Common myeloid progenitor, CD34-positive (primary cell): ENCODE data around the gene PLB1.

Experiments used
- CTCF ChIA-PET: fragments of 350-600 bp; sonication (Branson Sonifier 250); formaldehyde crosslinking; loops from one replicate; lab custom pipeline; 2021; ENCODE audit warnings: antibody characterized with exemption; lab: Charles Lee
- POLR2A ChIA-PET: fragments of 350-600 bp; sonication (Branson Sonifier 250); formaldehyde crosslinking; loops from one replicate; lab custom pipeline; 2021; ENCODE audit warnings: antibody characterized with exemption; lab: Charles Lee
- DNase-seq, 3 donors: peaks; one replicate each; pipeline versions ENCODE4 v3.0.0 to v3.0.0-alpha.2; 2013
- H3K27ac ChIP-seq, 2 experiments: 1 replicate in 1 of 2; 2 replicates in 1 of 2; pipeline ENCODE4 v1.7.0; 2013; ENCODE audit warnings: inconsistent platforms in 2 of 2, low read length in 2 of 2, mild to moderate bottlenecking in 2 of 2, low read depth in 1 of 2, moderate library complexity in 1 of 2; ENCODE audit not compliant: severe bottlenecking in 2 of 2, insufficient read depth in 1 of 2, poor library complexity in 1 of 2
- H3K27me3 ChIP-seq, 5 experiments: replicated peaks in 2 of 5; 1 replicate in 3 of 5; 2 replicates in 2 of 5; pipeline versions ENCODE4 v1.6.1 to v1.7.0; 2013; ENCODE audit warnings: low read length in 4 of 5, mild to moderate bottlenecking in 2 of 5, moderate library complexity in 2 of 5, inconsistent platforms in 1 of 5; ENCODE audit not compliant: insufficient read depth in 5 of 5, control insufficient read depth in 4 of 5
- H3K36me3 ChIP-seq, 4 experiments: 1 replicate in 2 of 4; 2 replicates in 2 of 4; pipeline versions ENCODE4 v1.6.1 to v1.7.0; 2013; ENCODE audit warnings: low read length in 3 of 4, control low read depth in 1 of 4, mild to moderate bottlenecking in 1 of 4; ENCODE audit not compliant: control insufficient read depth in 4 of 4, insufficient read depth in 4 of 4
- H3K4me1 ChIP-seq, 4 experiments: 1 replicate in 3 of 4; 2 replicates in 1 of 4; pipeline versions ENCODE4 v1.6.1 to v1.7.1; 2013; ENCODE audit warnings: low read length in 3 of 4, mild to moderate bottlenecking in 3 of 4, control low read depth in 1 of 4, inconsistent platforms in 1 of 4, moderate library complexity in 1 of 4; ENCODE audit not compliant: control insufficient read depth in 4 of 4, insufficient read depth in 4 of 4; ENCODE audit errors: control extremely low read depth in 1 of 4
- H3K4me3 ChIP-seq, 7 experiments: 1 replicate in 4 of 7; 2 replicates in 3 of 7; pipeline versions ENCODE4 v1.5.1 to v1.7.0; 2013; ENCODE audit warnings: mild to moderate bottlenecking in 7 of 7, low read length in 6 of 7, moderate library complexity in 6 of 7, inconsistent platforms in 2 of 7, low read depth in 2 of 7, control low read depth in 1 of 7; ENCODE audit not compliant: insufficient read depth in 4 of 7, control insufficient read depth in 1 of 7; ENCODE audit errors: extremely low read depth in 1 of 7
- H3K9me3 ChIP-seq, 5 experiments: 1 replicate in 4 of 5; 2 replicates in 1 of 5; pipeline versions ENCODE4 v1.6.1 to v1.7.1; 2013; ENCODE audit warnings: low read length in 4 of 5, mild to moderate bottlenecking in 2 of 5, inconsistent platforms in 1 of 5, low read depth in 1 of 5, moderate library complexity in 1 of 5; ENCODE audit not compliant: control insufficient read depth in 4 of 5, insufficient read depth in 2 of 5; ENCODE audit errors: control extremely low read depth in 1 of 5
- WGBS: methylation state at CpG from one replicate; pipeline ENCODE4 v1.1.5; 2013; ENCODE audit not compliant: insufficient coverage; 5-methylcytosine and 5-hydroxymethylcytosine counted together

Gene PLB1

DNA sequence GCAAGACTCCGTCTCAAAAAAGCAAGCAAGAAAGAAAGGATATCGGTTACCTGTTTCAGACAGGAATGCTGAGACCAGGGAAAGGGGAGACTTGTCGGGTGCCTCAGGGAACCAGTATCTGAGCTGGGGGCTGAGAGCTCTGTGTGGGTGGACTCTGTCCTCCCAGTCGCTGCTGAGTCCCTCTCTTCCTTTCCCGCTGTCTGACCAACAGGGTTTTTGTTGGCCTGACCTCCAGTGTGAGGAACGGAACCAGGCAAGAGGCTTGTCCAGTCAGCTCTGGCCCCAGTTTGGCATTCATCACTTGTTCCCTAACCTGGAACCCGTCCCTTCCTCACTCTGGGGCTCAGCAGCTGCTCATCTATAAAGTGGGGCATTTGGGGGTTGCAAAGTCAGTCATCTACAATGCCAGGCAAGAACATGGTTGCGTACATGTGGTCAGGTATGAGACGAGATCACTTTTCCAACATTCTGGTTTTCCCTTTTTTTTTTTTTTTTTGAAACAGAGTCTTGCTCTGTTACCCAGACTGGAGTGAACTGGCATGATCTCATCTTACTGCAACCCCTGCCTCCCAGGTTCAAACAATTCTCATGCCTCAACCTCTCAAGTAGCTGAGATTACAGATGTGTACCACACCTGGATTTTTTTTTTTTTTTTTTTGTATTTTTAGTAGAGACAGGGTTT lies 116.4 kb downstream of the PLB1 start:
- POLR2A ChIA-PET, result interaction anchor here (1.3 kb wide), 1 partner anchor 9 kb away, joined by 4 read pairs; no protein-coding TSS in a partner anchor
- no peak overlapping the region for H3K27ac ChIP-seq
- CTCF ChIA-PET, result interaction anchor here (1.0 to 4.1 kb wide), 8 partner anchors 8 to 46 kb away, joined by 3 to 28 read pairs (median 3); no protein-coding TSS in a partner anchor

GRCh38 chr2:28613186-28613585 lies 117.3 kb downstream of the PLB1 start:
- Histone ChIP-seq H3K4me1 (peaks cover 0 to 25% (median 19%) of the 10 kb centered on the region in 4 experiments), H3K4me3 (no peak overlapping the region), H3K36me3 (no peaks in the 10 kb centered on the region), H3K27ac (peak overlapping the region; percentile 7 to 8), H3K9me3 (no peaks in the 10 kb centered on the region), H3K27me3 (no peaks in the 10 kb centered on the region)
- CTCF ChIA-PET, result interaction anchor here (1.0 to 4.1 kb wide), 5 partner anchors 9 to 47 kb away, joined by 3 to 28 read pairs (median 3); no protein-coding TSS in a partner anchor
- 21% methylated on average over 2 of the region's 2 CpGs for whole genome bisulfite sequencing
- POLR2A ChIA-PET, result no interaction called here
- DNase-seq, result no peak

More for the DNA sequence above, 116.4 kb downstream of the PLB1 start:
- Histone ChIP-seq H3K36me3 (no peaks in the 10 kb centered on the region), H3K4me3 (no peak overlapping the region), H3K27me3 (no peaks in the 10 kb centered on the region), H3K4me1 (peaks cover 0 to 20% (median 13%) of the 10 kb centered on the region in 4 experiments), H3K9me3 (no peaks in the 10 kb centered on the region)
- WGBS, result 98% methylated on average over 8 of the region's 9 CpGs
- DNase-seq, result no peak

GRCh38 chr2:28613633-28614501 lies 118.0 kb downstream of the PLB1 start:
- no peak for DNase-seq
- Histone ChIP-seq H3K4me1 (peaks cover 0 to 30% (median 16%) of the 10 kb centered on the region in 4 experiments), H3K27me3 (no peaks in the 10 kb centered on the region), H3K27ac (peak overlapping the region in 1 of 2 experiments; percentile 7), H3K4me3 (no peak overlapping the region), H3K9me3 (no peaks in the 10 kb centered on the region), H3K36me3 (no peaks in the 10 kb centered on the region)
- POLR2A ChIA-PET, result no interaction called here
- CTCF ChIA-PET, result interaction anchor here (2.5 to 4.4 kb wide), 3 partner anchors 8 to 19 kb away, joined by 12 to 31 read pairs (median 28); no protein-coding TSS in a partner anchor
- WGBS, result 100% methylated on average over 5 of the region's 11 CpGs

DNA sequence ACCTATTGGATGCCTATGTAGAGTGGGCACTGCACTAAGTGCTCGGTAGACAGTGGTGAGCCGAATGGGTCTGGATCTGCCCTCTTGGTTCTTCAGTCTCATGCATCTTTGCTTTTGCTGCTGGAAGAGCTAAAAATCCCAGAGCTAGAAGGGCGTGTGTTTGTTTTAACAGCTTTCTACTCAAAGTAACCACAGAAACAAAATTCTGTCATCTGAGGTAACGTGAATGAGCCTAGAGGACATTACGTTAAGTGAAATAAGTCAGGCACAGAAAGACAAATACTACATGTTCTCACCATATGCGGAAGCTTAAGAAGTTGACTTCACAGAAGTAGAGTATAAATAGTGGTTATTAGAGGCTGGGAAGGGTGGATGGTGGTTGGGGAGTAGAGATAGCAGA lies 119.8 kb downstream of the PLB1 start:
- ChIA-PET CTCF (interaction anchor here (0.5 to 4.4 kb wide), 6 partner anchors 8 to 671 kb away, joined by 3 to 31 read pairs (median 4); no protein-coding TSS in a partner anchor), POLR2A (no interaction called here)
- Histone ChIP-seq H3K36me3 (no peaks in the 10 kb centered on the region), H3K27me3 (no peaks in the 10 kb centered on the region), H3K4me3 (no peak overlapping the region), H3K27ac (no peak overlapping the region), H3K4me1 (peaks cover 5 to 44% (median 25%) of the 10 kb centered on the region in 4 experiments), H3K9me3 (no peaks in the 10 kb centered on the region)
- no peak for DNase-seq
- WGBS, result 93% methylated on average over 3 of the region's 6 CpGs

- Histone ChIP-seq H3K4me1 (peaks cover 6 to 52% (median 33%) of the 10 kb centered on the region in 4 experiments), H3K9me3 (no peaks in the 10 kb centered on the region), H3K27me3 (no peaks in the 10 kb centered on the region), H3K27ac (no peak overlapping the region), H3K4me3 (no peak overlapping the region), H3K36me3 (no peaks in the 10 kb centered on the region)
- CTCF ChIA-PET, result interaction anchor here (0.5 to 4.4 kb wide), 9 partner anchors 11 to 672 kb away, joined by 3 to 31 read pairs (median 5); no protein-coding TSS in a partner anchor
- 100% methylated on average over 1 of the region's 3 CpGs for WGBS
- POLR2A ChIA-PET, result no interaction called here
- no peak for DNase-seq
These were observed 120.6 kb downstream of the PLB1 start for GRCh38 chr2:28616396-28616999.

DNA sequence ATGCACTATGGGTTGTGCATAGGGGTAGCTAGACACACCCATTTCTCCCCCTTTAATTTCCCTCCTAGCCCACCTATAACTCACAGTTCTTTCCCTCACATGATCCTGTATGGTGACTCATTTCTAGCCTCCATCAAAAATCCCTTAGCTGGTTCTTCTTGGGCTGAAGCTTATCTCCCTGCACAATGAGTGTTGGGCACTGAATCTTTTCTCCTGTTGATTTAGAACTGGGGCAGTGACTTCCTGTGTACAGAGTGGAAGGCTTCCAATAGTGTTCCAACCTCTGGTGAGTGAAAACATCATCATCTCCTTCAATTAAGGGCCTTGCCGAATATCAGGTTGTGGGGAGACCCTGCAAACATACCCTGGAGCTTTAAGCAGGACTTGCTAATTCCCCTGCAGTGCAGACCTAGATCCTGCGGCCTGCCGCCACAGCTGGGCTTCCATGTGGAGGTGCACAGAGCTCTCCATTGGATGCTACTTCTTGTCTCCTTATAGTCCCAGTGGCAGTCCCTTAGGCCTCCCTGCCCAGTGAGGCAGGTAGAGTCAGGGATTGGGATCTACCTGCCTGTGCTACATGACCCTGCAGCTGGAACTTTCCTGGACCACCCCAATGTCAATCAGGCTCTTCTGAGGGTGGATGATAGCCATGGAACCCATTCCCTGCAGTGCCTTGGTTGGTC lies 121.8 kb downstream of the PLB1 start:
- H3K36me3 ChIP-seq, result no peaks in the 10 kb centered on the region
- H3K27ac ChIP-seq, result no peak overlapping the region
- H3K4me1 ChIP-seq, result peaks cover 15 to 61% (median 41%) of the 10 kb centered on the region in 4 experiments
- no peaks in the 10 kb centered on the region for H3K27me3 ChIP-seq
- no peak overlapping the region for H3K4me3 ChIP-seq
- ChIA-PET CTCF (interaction anchor here (1.0 to 4.4 kb wide), 11 partner anchors 8 to 136 kb away, joined by 3 to 31 read pairs (median 4); no protein-coding TSS in a partner anchor), POLR2A (interaction anchor here (0.8 to 1.2 kb wide), 2 partner anchors 23 to 150 kb away, joined by 3 read pairs; no protein-coding TSS in a partner anchor)
- WGBS, result 67% methylated on average over 3 of the region's 3 CpGs
- peak in 2 of 3 donors; percentile 64 to 65 for DNase-seq
- no peaks in the 10 kb centered on the region for H3K9me3 ChIP-seq
